Measurements from ENCODE around the gene COLQ. TPM values are rescaled to one million over a fixed set of nuclear protein-coding genes. Genes with fewer than 3 reads are reported as not detected.

Gene COLQ
- total RNA-seq, 1 experiment from 2014 or later, result 0.64 TPM

DNA sequence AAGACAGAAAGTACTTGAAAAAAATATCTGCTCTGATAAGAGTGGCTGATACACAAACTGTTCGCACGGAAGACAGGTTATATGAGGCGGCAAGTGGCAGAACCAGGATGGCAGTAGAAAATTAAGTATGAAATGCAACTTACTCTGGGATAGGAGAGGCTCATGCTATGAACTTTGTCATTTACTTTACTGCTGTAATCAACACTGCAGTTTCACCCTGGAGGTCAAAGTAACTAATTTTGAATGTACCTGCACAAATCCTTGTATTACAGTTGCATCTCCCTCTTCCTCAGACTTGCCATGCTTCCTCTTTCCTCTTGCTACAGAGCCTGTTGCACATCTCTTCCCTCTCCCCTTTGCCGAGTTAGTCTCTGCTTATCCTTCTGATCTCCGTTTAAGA, 41.1 kb upstream of the COLQ start:
- BruUV-seq (replicated peaks), result no TSS peak
- no peak for ATAC-seq
- CTCF ChIA-PET, result no interaction called here
- H3K27me3 ChIP-seq (ENCODE audit: control insufficient read depth, insufficient read depth, low read length), result no peaks in the 10 kb centered on the region
- no peaks in the 10 kb centered on the region for H3K9me3 ChIP-seq (ENCODE audit: control insufficient read depth, insufficient read depth, low read depth, low read length)
- intact Hi-C loops (cut with micrococcal nuclease; ENCODE audit: unreplicated experiment), result no loop called here
- POLR2A ChIA-PET, result no interaction called here
- peaks cover 13% of the 10 kb centered on the region for H3K36me3 ChIP-seq (ENCODE audit: control insufficient read depth, insufficient read depth, low read length)
- no peaks in the 10 kb centered on the region; the same call in 1 of the 2 replicates for H3K4me1 ChIP-seq (ENCODE audit: control insufficient read depth, insufficient read depth, low read length)
- in situ Hi-C loops (cut with HindIII; ENCODE audit: low pct_unique_long_range_greater_than_20kb, low sequenced_read_pairs), result no loop called here
- H3K4me3 ChIP-seq (ENCODE audit: low read depth in 2 of 2, low read length in 2 of 2), result no peak overlapping the region
- no peak overlapping the region for H3K27ac ChIP-seq (ENCODE audit: low read length)
- DNase-seq (ENCODE audit: low read depth, low spot score), result no peak
- no peak for TF ChIP-seq TCF7L2 (IDR thresholded peaks at IDR 0.05; ENCODE audit: low read depth, low read length)
- TF ChIP-seq POLR2AphosphoS5 (IDR thresholded peaks at IDR 0.05; ENCODE audit: low read depth, low read length), result no peak
- TF ChIP-seq, protein P1, sequence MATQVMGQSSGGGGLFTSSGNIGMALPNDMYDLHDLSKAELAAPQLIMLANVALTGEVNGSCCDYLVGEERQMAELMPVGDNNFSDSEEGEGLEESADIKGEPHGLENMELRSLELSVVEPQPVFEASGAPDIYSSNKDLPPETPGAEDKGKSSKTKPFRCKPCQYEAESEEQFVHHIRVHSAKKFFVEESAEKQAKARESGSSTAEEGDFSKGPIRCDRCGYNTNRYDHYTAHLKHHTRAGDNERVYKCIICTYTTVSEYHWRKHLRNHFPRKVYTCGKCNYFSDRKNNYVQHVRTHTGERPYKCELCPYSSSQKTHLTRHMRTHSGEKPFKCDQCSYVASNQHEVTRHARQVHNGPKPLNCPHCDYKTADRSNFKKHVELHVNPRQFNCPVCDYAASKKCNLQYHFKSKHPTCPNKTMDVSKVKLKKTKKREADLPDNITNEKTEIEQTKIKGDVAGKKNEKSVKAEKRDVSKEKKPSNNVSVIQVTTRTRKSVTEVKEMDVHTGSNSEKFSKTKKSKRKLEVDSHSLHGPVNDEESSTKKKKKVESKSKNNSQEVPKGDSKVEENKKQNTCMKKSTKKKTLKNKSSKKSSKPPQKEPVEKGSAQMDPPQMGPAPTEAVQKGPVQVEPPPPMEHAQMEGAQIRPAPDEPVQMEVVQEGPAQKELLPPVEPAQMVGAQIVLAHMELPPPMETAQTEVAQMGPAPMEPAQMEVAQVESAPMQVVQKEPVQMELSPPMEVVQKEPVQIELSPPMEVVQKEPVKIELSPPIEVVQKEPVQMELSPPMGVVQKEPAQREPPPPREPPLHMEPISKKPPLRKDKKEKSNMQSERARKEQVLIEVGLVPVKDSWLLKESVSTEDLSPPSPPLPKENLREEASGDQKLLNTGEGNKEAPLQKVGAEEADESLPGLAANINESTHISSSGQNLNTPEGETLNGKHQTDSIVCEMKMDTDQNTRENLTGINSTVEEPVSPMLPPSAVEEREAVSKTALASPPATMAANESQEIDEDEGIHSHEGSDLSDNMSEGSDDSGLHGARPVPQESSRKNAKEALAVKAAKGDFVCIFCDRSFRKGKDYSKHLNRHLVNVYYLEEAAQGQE (IDR thresholded peaks at IDR 0.05; ENCODE audit: insufficient read depth in 1 of 2, low read depth in 2 of 2, low read length in 1 of 2), result no peak
- TF ChIP-seq, protein P2, sequence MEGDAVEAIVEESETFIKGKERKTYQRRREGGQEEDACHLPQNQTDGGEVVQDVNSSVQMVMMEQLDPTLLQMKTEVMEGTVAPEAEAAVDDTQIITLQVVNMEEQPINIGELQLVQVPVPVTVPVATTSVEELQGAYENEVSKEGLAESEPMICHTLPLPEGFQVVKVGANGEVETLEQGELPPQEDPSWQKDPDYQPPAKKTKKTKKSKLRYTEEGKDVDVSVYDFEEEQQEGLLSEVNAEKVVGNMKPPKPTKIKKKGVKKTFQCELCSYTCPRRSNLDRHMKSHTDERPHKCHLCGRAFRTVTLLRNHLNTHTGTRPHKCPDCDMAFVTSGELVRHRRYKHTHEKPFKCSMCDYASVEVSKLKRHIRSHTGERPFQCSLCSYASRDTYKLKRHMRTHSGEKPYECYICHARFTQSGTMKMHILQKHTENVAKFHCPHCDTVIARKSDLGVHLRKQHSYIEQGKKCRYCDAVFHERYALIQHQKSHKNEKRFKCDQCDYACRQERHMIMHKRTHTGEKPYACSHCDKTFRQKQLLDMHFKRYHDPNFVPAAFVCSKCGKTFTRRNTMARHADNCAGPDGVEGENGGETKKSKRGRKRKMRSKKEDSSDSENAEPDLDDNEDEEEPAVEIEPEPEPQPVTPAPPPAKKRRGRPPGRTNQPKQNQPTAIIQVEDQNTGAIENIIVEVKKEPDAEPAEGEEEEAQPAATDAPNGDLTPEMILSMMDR (IDR thresholded peaks at IDR 0.05), result no peak
- TF ChIP-seq SIN3A (IDR thresholded peaks at IDR 0.05; ENCODE audit: borderline replicate concordance, insufficient read depth, low read depth, low read length), result no peak

DNA sequence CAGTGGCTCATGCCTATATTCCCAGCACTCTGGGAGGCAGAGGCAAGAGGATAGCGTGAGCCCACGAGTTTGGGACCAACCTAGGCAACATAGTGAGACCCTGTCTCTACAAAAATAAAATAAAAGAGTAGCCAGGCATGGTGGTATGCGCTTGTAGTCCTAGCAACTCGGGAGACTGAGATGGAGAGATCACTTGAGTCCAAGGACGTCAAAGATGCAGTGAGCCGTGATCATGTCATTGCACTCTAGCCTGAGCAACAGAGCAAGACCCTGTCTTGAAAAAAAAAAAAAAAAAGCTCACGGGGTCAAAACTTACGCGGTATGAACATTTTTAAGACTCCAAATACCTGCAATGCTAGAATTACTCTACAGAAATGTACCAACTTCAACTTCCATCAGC, 37.1 kb upstream of the COLQ start:
- no peak overlapping the region for H3K4me3 ChIP-seq (ENCODE audit: low read depth in 2 of 2, low read length in 2 of 2)
- DNase-seq (ENCODE audit: low read depth, low spot score), result no peak
- intact Hi-C loops (cut with micrococcal nuclease; ENCODE audit: unreplicated experiment), result loop anchor here (5.0 kb wide), 1 partner anchor 126 kb away; no protein-coding TSS in a partner anchor
- H3K27ac ChIP-seq (ENCODE audit: low read length), result no peak overlapping the region
- ATAC-seq, result no peak
- ChIA-PET CTCF (interaction anchor here (0.6 kb wide), 1 partner anchor 181 kb away, joined by 3 read pairs; no protein-coding TSS in a partner anchor), POLR2A (no interaction called here)
- H3K27me3 ChIP-seq (ENCODE audit: control insufficient read depth, insufficient read depth, low read length), result no peaks in the 10 kb centered on the region
- in situ Hi-C loops (cut with HindIII; ENCODE audit: low pct_unique_long_range_greater_than_20kb, low sequenced_read_pairs), result no loop called here
- no TSS peak for BruUV-seq (replicated peaks)
- H3K4me1 ChIP-seq (ENCODE audit: control insufficient read depth, insufficient read depth, low read length), result no peaks in the 10 kb centered on the region; the same call in 1 of the 2 replicates
- H3K36me3 ChIP-seq (ENCODE audit: control insufficient read depth, insufficient read depth, low read length), result peaks cover 13% of the 10 kb centered on the region
- TF ChIP-seq POLR2AphosphoS5 (IDR thresholded peaks at IDR 0.05; ENCODE audit: low read depth, low read length) (no peak), TCF7L2 (IDR thresholded peaks at IDR 0.05; ENCODE audit: low read depth, low read length) (no peak), SIN3A (IDR thresholded peaks at IDR 0.05; ENCODE audit: borderline replicate concordance, insufficient read depth, low read depth, low read length) (no peak)
- TF ChIP-seq, protein P1 (IDR thresholded peaks at IDR 0.05; ENCODE audit: insufficient read depth in 1 of 2, low read depth in 2 of 2, low read length in 1 of 2), result no peak
- TF ChIP-seq, protein P2 (IDR thresholded peaks at IDR 0.05), result no peak
- no peaks in the 10 kb centered on the region for H3K9me3 ChIP-seq (ENCODE audit: control insufficient read depth, insufficient read depth, low read depth, low read length)
